HL-60 (cell line): ENCODE data around the gene ST6GAL1.

Experiments used
- DNase-seq, 2 experiments: peaks; one replicate each; pipeline ENCODE4 v3.0.0-alpha.2; 2010 to 2020; ENCODE audit warnings: low read depth in 1 of 2, low spot score in 1 of 2
- H3K27ac ChIP-seq: fragments of 250-450 bp; sonication (Bioruptor Pico); replicated peaks from 2 replicates; pipeline ENCODE4 v1.5.1; 2020; ENCODE audit warnings: mild to moderate bottlenecking, moderate library complexity
- H3K27me3 ChIP-seq: fragments of 250-450 bp; sonication (Bioruptor Pico); 2 replicates; pipeline ENCODE4 v1.5.1; 2021; ENCODE audit warnings: mild to moderate bottlenecking, moderate library complexity; ENCODE audit not compliant: insufficient read depth, poor library complexity, severe bottlenecking
- H3K4me3 ChIP-seq: replicated peaks from 2 replicates; pipeline ENCODE4 v1.5.1; 2011; ENCODE audit warnings: mild to moderate bottlenecking, control low read depth, low read length; ENCODE audit not compliant: insufficient read depth
- CTCF ChIP-seq: IDR thresholded peaks from one replicate; pipeline ENCODE4 v1.5.1; 2011; ENCODE audit warnings: low read length, control low read depth, inconsistent platforms; ENCODE audit not compliant: insufficient read depth
- GABPA ChIP-seq: IDR thresholded peaks from 2 replicates; pipeline ENCODE4 v1.6.1; 2012; ENCODE audit warnings: low read depth
- POLR2AphosphoS5 ChIP-seq: IDR thresholded peaks from 2 replicates; pipeline ENCODE4 v1.6.1; 2012; ENCODE audit warnings: low read depth
- SPI1 ChIP-seq: IDR thresholded peaks from 2 replicates; pipeline ENCODE4 v1.6.1; 2012; ENCODE audit warnings: low read depth, mild to moderate bottlenecking, borderline replicate concordance
- TF ChIP-seq, protein P1 (sequence below): IDR thresholded peaks from 2 replicates; pipeline ENCODE4 v1.6.1; 2012; ENCODE audit warnings: low read depth; ENCODE audit not compliant: insufficient replicate concordance

ST6GAL1 gene

GRCh38 chr3:187014417-187014864, 84.1 kb downstream of the ST6GAL1 start:
- H3K27ac ChIP-seq: no peak overlapping the region

DNA sequence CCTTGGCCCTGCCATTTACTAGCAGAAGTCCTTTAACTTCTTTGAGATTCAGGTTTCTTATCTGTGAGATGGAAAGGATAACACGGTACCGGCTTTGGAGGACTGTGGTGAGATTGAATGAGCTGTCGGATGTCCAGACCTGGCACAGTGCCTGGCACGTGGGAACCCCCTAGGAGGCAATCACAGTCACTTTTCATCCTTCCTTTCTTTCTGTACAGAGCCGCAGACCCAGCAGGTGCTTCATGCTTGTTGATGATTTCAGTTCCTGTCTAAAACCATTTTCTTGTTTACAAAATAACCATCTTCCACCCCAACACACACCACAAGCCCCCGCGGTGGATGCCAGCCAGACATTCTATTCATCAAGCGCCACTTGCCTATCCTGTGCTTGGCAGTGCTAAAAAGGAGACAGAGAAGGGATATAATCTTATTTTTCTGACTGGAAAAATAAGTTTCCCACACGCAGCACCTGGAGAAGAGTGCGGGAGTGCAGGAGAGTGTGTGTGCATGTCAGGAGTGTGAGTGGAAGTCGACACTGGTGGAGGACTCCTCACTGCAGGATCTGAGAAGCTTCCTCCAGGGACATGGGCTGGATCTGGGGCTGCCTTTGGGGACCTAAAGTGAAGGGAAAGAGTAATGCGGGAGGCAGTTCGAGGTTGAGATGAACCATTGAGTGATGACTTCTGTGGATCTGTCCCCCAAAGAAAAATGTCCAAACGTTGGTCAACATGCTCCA, 85.7 kb downstream of the ST6GAL1 start:
- Histone ChIP-seq H3K27me3 (no peaks in the 10 kb centered on the region), H3K4me3 (no peak overlapping the region), H3K27ac (no peak overlapping the region)
- no peak for DNase-seq
- no peak for TF ChIP-seq SPI1
- no peak for TF ChIP-seq GABPA
- TF ChIP-seq, protein P1, sequence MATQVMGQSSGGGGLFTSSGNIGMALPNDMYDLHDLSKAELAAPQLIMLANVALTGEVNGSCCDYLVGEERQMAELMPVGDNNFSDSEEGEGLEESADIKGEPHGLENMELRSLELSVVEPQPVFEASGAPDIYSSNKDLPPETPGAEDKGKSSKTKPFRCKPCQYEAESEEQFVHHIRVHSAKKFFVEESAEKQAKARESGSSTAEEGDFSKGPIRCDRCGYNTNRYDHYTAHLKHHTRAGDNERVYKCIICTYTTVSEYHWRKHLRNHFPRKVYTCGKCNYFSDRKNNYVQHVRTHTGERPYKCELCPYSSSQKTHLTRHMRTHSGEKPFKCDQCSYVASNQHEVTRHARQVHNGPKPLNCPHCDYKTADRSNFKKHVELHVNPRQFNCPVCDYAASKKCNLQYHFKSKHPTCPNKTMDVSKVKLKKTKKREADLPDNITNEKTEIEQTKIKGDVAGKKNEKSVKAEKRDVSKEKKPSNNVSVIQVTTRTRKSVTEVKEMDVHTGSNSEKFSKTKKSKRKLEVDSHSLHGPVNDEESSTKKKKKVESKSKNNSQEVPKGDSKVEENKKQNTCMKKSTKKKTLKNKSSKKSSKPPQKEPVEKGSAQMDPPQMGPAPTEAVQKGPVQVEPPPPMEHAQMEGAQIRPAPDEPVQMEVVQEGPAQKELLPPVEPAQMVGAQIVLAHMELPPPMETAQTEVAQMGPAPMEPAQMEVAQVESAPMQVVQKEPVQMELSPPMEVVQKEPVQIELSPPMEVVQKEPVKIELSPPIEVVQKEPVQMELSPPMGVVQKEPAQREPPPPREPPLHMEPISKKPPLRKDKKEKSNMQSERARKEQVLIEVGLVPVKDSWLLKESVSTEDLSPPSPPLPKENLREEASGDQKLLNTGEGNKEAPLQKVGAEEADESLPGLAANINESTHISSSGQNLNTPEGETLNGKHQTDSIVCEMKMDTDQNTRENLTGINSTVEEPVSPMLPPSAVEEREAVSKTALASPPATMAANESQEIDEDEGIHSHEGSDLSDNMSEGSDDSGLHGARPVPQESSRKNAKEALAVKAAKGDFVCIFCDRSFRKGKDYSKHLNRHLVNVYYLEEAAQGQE: no peak
- TF ChIP-seq POLR2AphosphoS5: no peak
- TF ChIP-seq CTCF: no peak

More at GRCh38 chr3:187014417-187014864, 84.1 kb downstream of the ST6GAL1 start:
- Histone ChIP-seq H3K4me3 (no peak overlapping the region), H3K27me3 (no peaks in the 10 kb centered on the region)
- DNase-seq: no peak
- TF ChIP-seq CTCF (no peak), POLR2AphosphoS5 (no peak)
- TF ChIP-seq, protein P1: no peak

DNA sequence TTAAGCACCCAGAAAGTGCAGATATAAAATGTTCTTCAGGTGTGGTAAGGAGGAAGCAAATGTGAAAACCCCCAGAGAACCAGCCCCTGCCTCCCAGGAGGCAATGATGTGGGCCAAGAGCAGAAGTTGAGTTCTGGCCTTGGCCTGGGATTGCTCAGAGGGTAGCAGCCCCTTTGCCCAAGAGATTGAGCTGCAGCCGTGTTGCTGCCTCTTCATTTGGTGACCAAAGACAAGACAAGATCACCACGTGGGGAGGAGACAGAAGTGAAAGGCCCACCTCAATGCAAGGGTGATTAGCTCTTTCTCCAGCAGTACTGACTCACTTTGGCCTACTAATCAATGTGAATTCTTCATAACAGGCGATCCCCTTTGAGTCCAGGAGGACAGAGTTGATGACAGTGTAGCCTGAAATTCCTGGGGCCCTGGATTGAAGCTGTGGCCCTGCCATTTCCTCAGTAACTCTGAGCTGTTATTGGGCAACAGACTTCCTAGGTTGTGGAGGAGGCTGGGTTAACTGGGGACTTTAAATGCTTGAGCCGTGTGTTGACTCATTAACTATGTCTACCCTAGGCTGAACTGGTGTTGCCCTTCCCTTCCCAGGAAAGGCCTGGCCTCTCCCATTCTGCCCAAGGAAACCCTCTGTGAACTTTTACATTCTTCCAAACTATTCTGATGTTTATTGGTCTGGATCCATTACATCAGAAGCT, 86.5 kb downstream of the ST6GAL1 start:
- Histone ChIP-seq H3K27me3 (no peaks in the 10 kb centered on the region), H3K4me3 (no peak overlapping the region), H3K27ac (peak overlapping the region; percentile 17; the same call in 1 of the 2 replicates)
- no peak for TF ChIP-seq POLR2AphosphoS5
- peak; percentile 41 to 58 for DNase-seq

DNA sequence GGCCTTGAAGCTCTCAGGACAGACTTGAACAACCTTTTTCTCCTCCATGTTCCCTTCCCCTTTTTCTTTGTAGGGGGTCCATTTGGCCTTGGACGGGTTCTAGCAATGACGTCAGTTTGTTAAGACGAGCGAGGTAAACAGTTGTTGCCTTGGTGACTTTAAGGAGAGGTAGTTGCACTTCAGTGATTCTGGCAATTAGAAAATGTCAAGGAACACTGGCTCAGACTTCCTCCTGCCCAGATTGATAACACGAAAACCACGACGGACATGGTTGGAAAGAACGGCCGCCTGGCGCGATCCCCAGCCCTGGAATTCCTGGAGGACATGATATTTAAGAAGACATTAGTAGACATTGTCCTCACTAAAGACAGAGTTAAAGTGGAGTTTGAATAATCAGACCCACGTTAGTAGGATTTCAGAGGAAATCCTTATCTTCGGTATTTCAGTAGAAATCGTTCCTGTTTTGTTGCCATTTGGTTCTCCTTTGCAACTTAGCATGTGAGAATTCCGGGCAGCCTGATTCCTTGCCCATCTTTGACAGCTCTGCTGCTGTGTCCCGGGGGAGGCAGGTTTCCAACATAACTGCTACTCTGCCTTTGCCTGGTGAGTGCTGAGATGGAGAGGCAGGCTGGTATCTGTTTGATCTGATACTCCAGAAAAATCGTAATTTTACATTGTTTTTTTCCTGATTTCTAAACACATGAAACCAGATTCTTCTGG, 87.3 kb downstream of the ST6GAL1 start:
- DNase-seq: no peak
- Histone ChIP-seq H3K4me3 (no peak overlapping the region), H3K27me3 (no peaks in the 10 kb centered on the region), H3K27ac (no peak overlapping the region)
- TF ChIP-seq, protein P1: no peak
- TF ChIP-seq GABPA (no peak), CTCF (no peak), SPI1 (no peak), POLR2AphosphoS5 (no peak)
